Activated CD4-positive, alpha-beta T cell treated with anti-CD3 and anti-CD28 coated beads, Interleukin-2, amount 10 ng/mL, durations not matched to agents 7 days and 5 days (primary cell): Measurements from ENCODE around the gene SDCCAG8. TPM values are rescaled to one million over a fixed set of nuclear protein-coding genes. Genes with fewer than 3 reads are reported as not detected.

ENCODE experiments used
- CTCF ChIA-PET: fragments of 350-600 bp; sonication (Branson Sonifier 250); formaldehyde crosslinking; loops from one replicate; lab custom pipeline; 2021; ENCODE audit warnings: antibody characterized with exemption; lab: Charles Lee
- POLR2A ChIA-PET: fragments of 350-600 bp; sonication (Branson Sonifier 250); formaldehyde crosslinking; loops from one replicate; lab custom pipeline; 2021; ENCODE audit warnings: antibody characterized with exemption; lab: Charles Lee
- DNase-seq: peaks from one replicate; pipeline ENCODE4 v3.0.0-alpha.2; 2020
- H3K27ac Mint-ChIP-seq: one replicate; pipeline ENCODE4 v1.8.0; 2021; ENCODE audit warnings: mild to moderate bottlenecking, moderate library complexity, mixed read lengths
- H3K27me3 Mint-ChIP-seq: one replicate; pipeline ENCODE4 v1.8.0; 2021; ENCODE audit warnings: mixed read lengths
- H3K36me3 Mint-ChIP-seq: one replicate; pipeline ENCODE4 v1.8.0; 2021; ENCODE audit warnings: low read depth, mixed read lengths
- H3K4me1 Mint-ChIP-seq: one replicate; pipeline ENCODE4 v1.8.0; 2021; ENCODE audit warnings: mixed read lengths
- H3K4me3 Mint-ChIP-seq: one replicate; pipeline ENCODE4 v1.8.0; 2021; ENCODE audit warnings: mild to moderate bottlenecking, moderate library complexity, mixed read lengths
- H3K9me3 Mint-ChIP-seq: one replicate; pipeline ENCODE4 v1.8.0; 2021; ENCODE audit warnings: mixed read lengths
- total RNA-seq, 2 experiments: library from RNA; stranded (reverse); gene quantifications; one replicate each; pipeline ENCODE4 v1.2.3, GENCODE V29; 2021

Gene SDCCAG8
- total RNA-seq, 2 experiments from 2014 or later: 23.8 to 26.4 TPM

GRCh38 chr1:243293941-243294722 is 38.3 kb downstream of the SDCCAG8 start:
- DNase-seq: no peak
- Mint-ChIP-seq H3K27ac (no peak overlapping the region), H3K27me3 (no peaks in the 10 kb centered on the region), H3K4me1 (no peaks in the 10 kb centered on the region), H3K36me3 (peaks cover 58% of the 10 kb centered on the region), H3K4me3 (no peak overlapping the region), H3K9me3 (peaks cover 22% of the 10 kb centered on the region)
- CTCF ChIA-PET: interaction anchor here (0.6 to 1.2 kb wide), 3 partner anchors 9 to 1469 kb away, joined by 3 to 5 read pairs (median 3); no protein-coding TSS in a partner anchor
- POLR2A ChIA-PET: no interaction called here

GRCh38 chr1:243294723-243295121 is 38.9 kb downstream of the SDCCAG8 start:
- Mint-ChIP-seq H3K9me3 (peaks cover 22% of the 10 kb centered on the region), H3K4me3 (no peak overlapping the region), H3K27me3 (no peaks in the 10 kb centered on the region), H3K36me3 (peaks cover 57% of the 10 kb centered on the region), H3K27ac (no peak overlapping the region), H3K4me1 (no peaks in the 10 kb centered on the region)
- ChIA-PET CTCF (interaction anchor here (0.6 to 1.2 kb wide), 2 partner anchors 9 to 753 kb away, joined by 3 to 5 read pairs; no protein-coding TSS in a partner anchor), POLR2A (no interaction called here)
- DNase-seq: no peak

GRCh38 chr1:243299069-243299468 is 43.2 kb downstream of the SDCCAG8 start:
- H3K9me3 Mint-ChIP-seq: peaks cover 21% of the 10 kb centered on the region
- POLR2A ChIA-PET: no interaction called here
- DNase-seq: no peak
- no peaks in the 10 kb centered on the region for H3K27me3 Mint-ChIP-seq
- H3K4me1 Mint-ChIP-seq: no peaks in the 10 kb centered on the region
- peaks cover 56% of the 10 kb centered on the region for H3K36me3 Mint-ChIP-seq
- H3K4me3 Mint-ChIP-seq: no peak overlapping the region
- CTCF ChIA-PET: interaction anchor here (0.6 kb wide), 1 partner anchor 12 kb away, joined by 4 read pairs; no protein-coding TSS in a partner anchor
- H3K27ac Mint-ChIP-seq: no peak overlapping the region

- Mint-ChIP-seq H3K27me3 (no peaks in the 10 kb centered on the region), H3K27ac (no peak overlapping the region), H3K4me3 (no peak overlapping the region), H3K4me1 (no peaks in the 10 kb centered on the region), H3K36me3 (peaks cover 50% of the 10 kb centered on the region), H3K9me3 (peaks cover 18% of the 10 kb centered on the region)
- ChIA-PET CTCF (no interaction called here), POLR2A (no interaction called here)
- no peak for DNase-seq
Observed at GRCh38 chr1:243301059-243301458, 45.2 kb downstream of the SDCCAG8 start.

GRCh38 chr1:243311809-243312208 is 56.0 kb downstream of the SDCCAG8 start:
- ChIA-PET CTCF (no interaction called here), POLR2A (no interaction called here)
- Mint-ChIP-seq H3K36me3 (peaks cover 21% of the 10 kb centered on the region), H3K27ac (no peak overlapping the region), H3K9me3 (no peaks in the 10 kb centered on the region), H3K27me3 (no peaks in the 10 kb centered on the region), H3K4me3 (no peak overlapping the region), H3K4me1 (peaks cover 18% of the 10 kb centered on the region)
- DNase-seq: no peak

- CTCF ChIA-PET: no interaction called here
- Mint-ChIP-seq H3K4me1 (peaks cover 18% of the 10 kb centered on the region), H3K27me3 (no peaks in the 10 kb centered on the region)
Observed at GRCh38 chr1:243312952-243313634, 57.3 kb downstream of the SDCCAG8 start.

GRCh38 chr1:243313635-243314536 is 58.0 kb downstream of the SDCCAG8 start:
- POLR2A ChIA-PET: no interaction called here
- CTCF ChIA-PET: no interaction called here
- no peaks in the 10 kb centered on the region for H3K9me3 Mint-ChIP-seq
- no peak overlapping the region for H3K4me3 Mint-ChIP-seq
- H3K36me3 Mint-ChIP-seq: peaks cover 19% of the 10 kb centered on the region
- H3K27me3 Mint-ChIP-seq: no peaks in the 10 kb centered on the region
- no peak overlapping the region for H3K27ac Mint-ChIP-seq
- DNase-seq: no peak
- peaks cover 18% of the 10 kb centered on the region for H3K4me1 Mint-ChIP-seq

More at GRCh38 chr1:243312952-243313634, 57.3 kb downstream of the SDCCAG8 start:
- no peak overlapping the region for H3K4me3 Mint-ChIP-seq
- DNase-seq: no peak
- no peak overlapping the region for H3K27ac Mint-ChIP-seq
- no peaks in the 10 kb centered on the region for H3K9me3 Mint-ChIP-seq
- peaks cover 18% of the 10 kb centered on the region for H3K36me3 Mint-ChIP-seq
- POLR2A ChIA-PET: no interaction called here

- DNase-seq: no peak
- Mint-ChIP-seq H3K4me1 (peaks cover 18% of the 10 kb centered on the region), H3K4me3 (no peak overlapping the region), H3K27ac (no peak overlapping the region), H3K36me3 (peaks cover 19% of the 10 kb centered on the region), H3K27me3 (no peaks in the 10 kb centered on the region), H3K9me3 (no peaks in the 10 kb centered on the region)
- CTCF ChIA-PET: no interaction called here
- POLR2A ChIA-PET: no interaction called here
Observed at GRCh38 chr1:243315455-243315854, 59.6 kb downstream of the SDCCAG8 start.

GRCh38 chr1:243315893-243316292 is 60.1 kb downstream of the SDCCAG8 start:
- H3K27ac Mint-ChIP-seq: no peak overlapping the region
- H3K27me3 Mint-ChIP-seq: no peaks in the 10 kb centered on the region
- H3K4me1 Mint-ChIP-seq: peaks cover 18% of the 10 kb centered on the region
- CTCF ChIA-PET: no interaction called here
- no peaks in the 10 kb centered on the region for H3K9me3 Mint-ChIP-seq
- H3K4me3 Mint-ChIP-seq: no peak overlapping the region
- POLR2A ChIA-PET: no interaction called here
- H3K36me3 Mint-ChIP-seq: peaks cover 19% of the 10 kb centered on the region
- DNase-seq: no peak

GRCh38 chr1:243316366-243316989 is 60.6 kb downstream of the SDCCAG8 start:
- CTCF ChIA-PET: no interaction called here
- Mint-ChIP-seq H3K27me3 (no peaks in the 10 kb centered on the region), H3K27ac (no peak overlapping the region), H3K9me3 (no peaks in the 10 kb centered on the region), H3K4me3 (no peak overlapping the region), H3K4me1 (peaks cover 18% of the 10 kb centered on the region), H3K36me3 (peaks cover 19% of the 10 kb centered on the region)
- no peak for DNase-seq
- POLR2A ChIA-PET: no interaction called here

GRCh38 chr1:243320224-243320623 is 64.4 kb downstream of the SDCCAG8 start:
- H3K36me3 Mint-ChIP-seq: peaks cover 11% of the 10 kb centered on the region
- peaks cover 8% of the 10 kb centered on the region for H3K4me1 Mint-ChIP-seq
- H3K9me3 Mint-ChIP-seq: no peaks in the 10 kb centered on the region
- CTCF ChIA-PET: no interaction called here
- DNase-seq: no peak
- POLR2A ChIA-PET: no interaction called here
- no peaks in the 10 kb centered on the region for H3K27me3 Mint-ChIP-seq
- H3K27ac Mint-ChIP-seq: peak overlapping the region; percentile 3
- no peak overlapping the region for H3K4me3 Mint-ChIP-seq

GRCh38 chr1:243322326-243322725 is 66.5 kb downstream of the SDCCAG8 start:
- ChIA-PET CTCF (interaction anchor here (0.6 kb wide), 1 partner anchor 852 kb away, joined by 3 read pairs; no protein-coding TSS in a partner anchor), POLR2A (no interaction called here)
- H3K36me3 Mint-ChIP-seq: peaks cover 5% of the 10 kb centered on the region
- no peak for DNase-seq
- no peaks in the 10 kb centered on the region for H3K4me1 Mint-ChIP-seq
- no peak overlapping the region for H3K27ac Mint-ChIP-seq
- H3K4me3 Mint-ChIP-seq: no peak overlapping the region
- H3K27me3 Mint-ChIP-seq: no peaks in the 10 kb centered on the region
- H3K9me3 Mint-ChIP-seq: no peaks in the 10 kb centered on the region
